Brain microvascular endothelial cell (primary cell): ENCODE data around the gene PGM2.

Experiments
- DNase-seq: peaks from one replicate; pipeline ENCODE4 v3.0.0-alpha.2; 2020
- H3K27ac ChIP-seq: fragments of 250-450 bp; sonication (Bioruptor Pico); 2 replicates; pipeline ENCODE4 v1.5.1; 2020; ENCODE audit warnings: mild to moderate bottlenecking, moderate library complexity
- H3K27me3 ChIP-seq: fragments of 250-450 bp; sonication (Bioruptor Pico); replicated peaks from 2 replicates; pipeline ENCODE4 v1.5.1; 2020; ENCODE audit warnings: mild to moderate bottlenecking
- H3K36me3 ChIP-seq: fragments of 250-450 bp; sonication (Bioruptor Pico); replicated peaks from 2 replicates; pipeline ENCODE4 v1.5.1; 2020; ENCODE audit warnings: mild to moderate bottlenecking
- H3K4me3 ChIP-seq: 2 replicates; pipeline ENCODE4 v1.5.1; 2011; ENCODE audit warnings: low read depth, mild to moderate bottlenecking, control low read depth, low read length, moderate library complexity
- in situ Hi-C: cut with HindIII; loops from 2 replicates; pipeline ENCODE4 v1.10.0; 2017; ENCODE audit warnings: low sequenced_read_pairs, low pct_ligation_motif_present
- TF ChIP-seq, protein P1 (sequence below): IDR thresholded peaks from 2 replicates; pipeline ENCODE4 v1.5.1; 2011; ENCODE audit warnings: low read depth, mild to moderate bottlenecking, moderate library complexity, low read length, control low read depth, inconsistent platforms; ENCODE audit errors: missing control alignments

The PGM2 gene

DNA sequence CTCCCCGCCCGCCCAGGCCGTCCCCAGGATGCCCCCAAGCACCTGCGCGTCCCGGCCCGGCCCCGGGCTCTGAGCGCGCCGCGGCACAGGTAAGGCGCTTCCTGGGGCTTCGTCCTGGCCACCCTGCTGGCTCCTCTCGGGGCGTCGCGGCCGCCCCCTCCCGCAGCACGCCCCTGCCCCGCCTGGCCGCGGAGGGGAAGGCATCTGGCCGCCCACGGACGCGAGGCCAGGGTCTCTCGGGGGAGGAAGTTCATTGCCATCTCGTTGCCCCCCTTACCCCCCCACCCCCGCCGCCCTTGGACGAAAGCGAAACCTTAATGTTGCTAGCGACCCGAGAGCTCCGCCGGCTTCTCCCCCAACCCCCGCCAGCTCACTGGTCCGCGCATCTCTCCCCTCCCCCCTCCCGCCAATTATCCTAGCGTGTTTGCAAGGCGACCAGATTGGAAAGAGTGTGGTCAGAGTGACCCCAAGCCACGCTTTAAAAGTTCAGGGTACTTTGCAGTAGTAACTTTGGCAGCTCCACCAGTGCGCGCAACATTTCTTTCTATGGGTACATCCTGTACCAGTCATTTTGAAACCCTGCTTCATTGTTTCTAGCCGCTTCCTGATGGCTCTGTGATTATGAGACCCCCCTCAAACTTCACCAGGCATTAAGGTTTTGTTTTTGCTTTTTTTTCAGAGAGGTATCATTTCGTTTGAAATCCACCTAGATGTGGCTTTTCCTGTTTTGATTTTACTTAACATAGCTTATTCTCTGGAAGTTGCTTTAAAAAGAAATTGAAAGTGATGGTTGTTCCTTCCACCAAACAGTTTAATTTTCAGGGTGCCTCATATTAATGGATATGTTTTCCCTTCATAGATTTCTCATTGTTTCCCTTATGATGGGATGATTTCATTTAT lies 65.0 kb downstream of the PGM2 start:
- in situ Hi-C loops = no loop called here
- no peaks in the 10 kb centered on the region for H3K36me3 ChIP-seq
- peak overlapping the region; percentile 62 for H3K4me3 ChIP-seq
- no peak for DNase-seq
- no peak overlapping the region for H3K27ac ChIP-seq
- TF ChIP-seq, protein P1, sequence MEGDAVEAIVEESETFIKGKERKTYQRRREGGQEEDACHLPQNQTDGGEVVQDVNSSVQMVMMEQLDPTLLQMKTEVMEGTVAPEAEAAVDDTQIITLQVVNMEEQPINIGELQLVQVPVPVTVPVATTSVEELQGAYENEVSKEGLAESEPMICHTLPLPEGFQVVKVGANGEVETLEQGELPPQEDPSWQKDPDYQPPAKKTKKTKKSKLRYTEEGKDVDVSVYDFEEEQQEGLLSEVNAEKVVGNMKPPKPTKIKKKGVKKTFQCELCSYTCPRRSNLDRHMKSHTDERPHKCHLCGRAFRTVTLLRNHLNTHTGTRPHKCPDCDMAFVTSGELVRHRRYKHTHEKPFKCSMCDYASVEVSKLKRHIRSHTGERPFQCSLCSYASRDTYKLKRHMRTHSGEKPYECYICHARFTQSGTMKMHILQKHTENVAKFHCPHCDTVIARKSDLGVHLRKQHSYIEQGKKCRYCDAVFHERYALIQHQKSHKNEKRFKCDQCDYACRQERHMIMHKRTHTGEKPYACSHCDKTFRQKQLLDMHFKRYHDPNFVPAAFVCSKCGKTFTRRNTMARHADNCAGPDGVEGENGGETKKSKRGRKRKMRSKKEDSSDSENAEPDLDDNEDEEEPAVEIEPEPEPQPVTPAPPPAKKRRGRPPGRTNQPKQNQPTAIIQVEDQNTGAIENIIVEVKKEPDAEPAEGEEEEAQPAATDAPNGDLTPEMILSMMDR = no peak
- H3K27me3 ChIP-seq = no peaks in the 10 kb centered on the region

DNA sequence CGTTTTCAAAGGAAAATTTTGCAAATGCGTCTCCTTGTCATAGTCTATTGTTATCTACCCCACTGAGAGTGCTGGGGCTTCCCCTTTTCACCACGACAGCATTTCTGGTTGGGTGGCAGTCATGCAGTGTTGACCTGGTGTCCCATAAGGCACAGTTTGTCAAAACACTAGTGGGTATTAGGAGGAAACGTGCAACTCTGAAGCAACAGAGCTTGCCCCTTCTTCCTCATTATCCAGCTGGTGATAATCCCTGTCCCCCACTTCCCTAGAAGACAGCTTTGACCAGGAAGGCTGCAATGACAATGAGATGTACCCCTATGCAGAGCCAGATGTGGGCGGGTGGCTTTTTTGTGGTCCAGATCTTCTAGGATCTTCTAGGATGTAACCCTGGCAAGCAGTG lies 66.2 kb downstream of the PGM2 start:
- DNase-seq = no peak
- Histone ChIP-seq H3K36me3 (no peaks in the 10 kb centered on the region), H3K4me3 (no peak overlapping the region), H3K27ac (no peak overlapping the region), H3K27me3 (no peaks in the 10 kb centered on the region)
- in situ Hi-C loops = no loop called here
- TF ChIP-seq, protein P1 = no peak

DNA sequence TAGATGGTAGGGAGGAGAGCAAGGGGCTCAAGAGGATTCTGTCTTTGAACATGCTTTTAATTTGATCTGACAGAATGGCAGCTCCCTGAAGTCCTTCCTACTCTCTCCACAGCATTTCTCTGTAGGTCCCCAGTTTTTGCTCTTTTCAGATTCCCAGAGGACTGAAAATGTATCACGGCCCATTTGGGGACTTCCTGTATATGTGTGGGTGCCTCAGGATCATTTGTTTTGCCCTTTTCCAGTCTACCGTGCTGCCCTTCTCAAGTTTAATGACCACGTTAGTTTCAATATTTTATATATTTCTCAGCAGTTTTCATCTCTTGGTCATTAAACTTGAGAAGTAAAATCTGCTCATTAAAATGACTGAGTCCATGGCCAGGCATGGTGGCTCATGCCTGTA lies 66.7 kb downstream of the PGM2 start:
- no peak for DNase-seq
- Histone ChIP-seq H3K36me3 (no peaks in the 10 kb centered on the region), H3K27ac (no peak overlapping the region), H3K4me3 (no peak overlapping the region), H3K27me3 (no peaks in the 10 kb centered on the region)
- TF ChIP-seq, protein P1 = no peak
- in situ Hi-C loops = no loop called here

DNA sequence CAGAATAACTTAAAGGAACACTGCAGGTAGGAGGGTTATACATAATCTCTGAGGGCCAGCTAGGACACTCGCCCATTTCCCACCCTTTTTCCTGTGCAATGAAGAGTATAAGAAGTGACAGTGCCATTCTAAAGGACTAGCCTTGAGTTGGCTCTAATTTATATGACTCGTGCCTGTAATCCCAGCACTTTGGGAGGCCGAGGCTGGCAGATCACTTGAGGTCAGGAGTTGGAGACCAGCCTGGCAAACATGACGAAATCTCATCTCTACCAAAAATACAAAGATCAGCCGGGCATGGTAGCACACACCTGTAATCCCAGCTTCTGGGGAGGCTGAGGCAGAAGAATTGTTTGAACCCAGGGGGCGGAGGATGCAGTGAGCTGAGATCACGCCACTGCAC lies 68.8 kb downstream of the PGM2 start:
- H3K4me3 ChIP-seq = no peak overlapping the region
- in situ Hi-C loops = no loop called here
- no peaks in the 10 kb centered on the region for H3K27me3 ChIP-seq
- H3K36me3 ChIP-seq = no peaks in the 10 kb centered on the region
- no peak for DNase-seq
- TF ChIP-seq, protein P1 = no peak
- H3K27ac ChIP-seq = no peak overlapping the region

DNA sequence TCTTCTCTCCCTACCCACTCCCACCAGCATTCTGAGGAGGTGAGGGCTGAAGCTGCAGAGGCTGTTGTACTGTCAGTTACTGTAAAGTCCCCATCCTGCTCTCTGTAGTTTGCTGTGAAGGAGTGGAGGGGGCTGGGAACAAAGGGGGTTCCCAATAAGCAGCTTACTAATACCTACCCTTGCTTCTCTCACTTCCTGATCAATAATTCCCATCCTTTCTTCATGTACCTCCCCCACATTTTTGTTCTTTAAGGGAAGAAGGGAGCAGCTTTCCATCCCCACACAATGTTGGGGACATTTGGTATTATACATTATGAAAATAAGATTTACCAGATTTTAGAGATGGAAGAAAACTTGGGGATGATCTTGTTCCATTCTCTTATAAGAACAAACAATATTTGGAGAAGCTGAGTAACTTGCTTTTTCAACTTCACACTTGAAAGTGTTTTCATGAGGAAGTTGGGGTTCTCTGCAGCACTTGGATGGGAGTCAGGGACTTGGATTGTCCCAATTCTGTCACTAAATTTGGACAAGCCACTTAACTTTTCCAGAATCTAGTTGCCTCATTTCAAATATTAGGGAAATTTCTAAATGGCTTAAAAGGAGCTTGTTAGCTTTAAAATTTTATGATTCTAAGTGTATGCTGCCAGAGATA lies 69.8 kb downstream of the PGM2 start:
- TF ChIP-seq, protein P1 = no peak
- H3K4me3 ChIP-seq = no peak overlapping the region
- H3K27ac ChIP-seq = no peak overlapping the region
- no peak for DNase-seq
- H3K27me3 ChIP-seq = no peaks in the 10 kb centered on the region
- in situ Hi-C loops = no loop called here
- H3K36me3 ChIP-seq = no peaks in the 10 kb centered on the region
